Measurements from ENCODE around the gene IFNGR2. TPM values are rescaled to one million over a fixed set of nuclear protein-coding genes. Genes with fewer than 3 reads are reported as not detected.
A peak's percentile ranks its signal among the peaks of the same experiment; 100 is the strongest.

The IFNGR2 gene
- total RNA-seq, 1 experiment from 2014 or later, result 44.1 TPM

GRCh38 chr21:33433001-33433400 is 29.8 kb downstream of the IFNGR2 start:
- no peaks in the 10 kb centered on the region for H3K79me2 ChIP-seq (ENCODE audit: insufficient read depth, low read length)
- H2BK12ac ChIP-seq (ENCODE audit: insufficient read length, low read depth, low read length), result no peak overlapping the region
- no peaks in the 10 kb centered on the region for H3K23me2 ChIP-seq (ENCODE audit: insufficient read length, low read depth, low read length, poor library complexity, severe bottlenecking)
- no peak overlapping the region for H3K4me2 ChIP-seq (ENCODE audit: insufficient read depth, insufficient read length, low read length)
- no peak overlapping the region for H4K91ac ChIP-seq (ENCODE audit: insufficient read length, low read depth, low read length)
- no peak overlapping the region for H2BK120ac ChIP-seq (ENCODE audit: low read depth, low read length, poor library complexity, severe bottlenecking)
- H3K27me3 ChIP-seq (ENCODE audit: insufficient read depth, low read length), result 0 out of 2 replicates have a peak, but pooled peaks cover 3% of the 10 kb centered on the region
- no peak overlapping the region for H3K4ac ChIP-seq (ENCODE audit: low read depth, low read length)
- H2BK15ac ChIP-seq (ENCODE audit: low read depth, low read length), result no peak overlapping the region
- peak overlapping the region; percentile 60 for H2BK5ac ChIP-seq (ENCODE audit: insufficient read length, low read length)
- Mint-ChIP-seq H3K27me3 (ENCODE audit: low read depth) (no peaks in the 10 kb centered on the region), H3K9me3 (no peaks in the 10 kb centered on the region), H3K27ac (no peak overlapping the region), H3K4me1 (no peaks in the 10 kb centered on the region), H3K36me3 (ENCODE audit: insufficient read depth in 1 of 3, low read depth in 3 of 3) (peaks cover 28 to 80% (median 65%) of the 10 kb centered on the region in 3 experiments; a peak in 6 of 7 replicates), H3K4me3 (no peak overlapping the region)
- no peak overlapping the region for H2AFZ ChIP-seq (ENCODE audit: low read length)
- H3T11ph ChIP-seq (ENCODE audit: low read length), result no peak overlapping the region
- H3K23ac ChIP-seq (ENCODE audit: insufficient read length, low read depth, low read length), result no peak overlapping the region
- WGBS (ENCODE audit: extremely low coverage, insufficient read length, low lambda C conversion rate), result no CpG with 5 or more reads among the region's 8 CpGs
- no peak overlapping the region for H4K5ac ChIP-seq (ENCODE audit: insufficient read length, low read depth, low read length)
- H3K18ac ChIP-seq (ENCODE audit: insufficient read length, low read depth, low read length), result no peak overlapping the region
- no peaks in the 10 kb centered on the region for H4K20me1 ChIP-seq (ENCODE audit: control insufficient read depth, insufficient read depth, insufficient read length)
- no peaks in the 10 kb centered on the region for H3K4me1 ChIP-seq (ENCODE audit: insufficient read depth, low read length)
- no peak overlapping the region for H3K14ac ChIP-seq (ENCODE audit: insufficient read depth, low read length)
- H4K8ac ChIP-seq (replicated peaks; ENCODE audit: insufficient read length, low read depth, low read length), result no peak overlapping the region
- no peak for TF ChIP-seq CTCF (conservative IDR thresholded peaks at IDR 0.05)
- no peak overlapping the region for H3K56ac ChIP-seq (ENCODE audit: insufficient read length, low read depth, low read length)
- H3K79me1 ChIP-seq (ENCODE audit: insufficient read depth, low read depth, low read length, poor library complexity, severe bottlenecking), result no peaks in the 10 kb centered on the region
- no peaks in the 10 kb centered on the region for H3K9me3 ChIP-seq (ENCODE audit: control insufficient read depth, low read depth, low read length)
- no peak overlapping the region for H3K27ac ChIP-seq (ENCODE audit: insufficient read length, low read depth, low read length)
- H2BK20ac ChIP-seq (ENCODE audit: low read depth, low read length, poor library complexity, severe bottlenecking), result no peak overlapping the region
- DNase-seq, result no peak
- no peak overlapping the region for H3K9ac ChIP-seq (ENCODE audit: extremely low read depth, insufficient read length, low read length)
- no peak overlapping the region for H2AK5ac ChIP-seq (ENCODE audit: insufficient read length, low read length)
